GM12878 (cell line): ENCODE results near the gene WNT8A. TPM values are rescaled to one million over a fixed set of nuclear protein-coding genes. Genes with fewer than 3 reads are reported as not detected.

Experiments
- ATAC-seq: fragments of 200-7000 bp; cut with Tn5 transposase; 3 replicates; pipeline ENCODE4 v1.9.1; 2020; ENCODE audit warnings: mild to moderate bottlenecking, moderate library complexity
- BruUV-seq: library from RNA; stranded (reverse); fragments of 400-500 nt; replicated peaks from 2 replicates; lab custom pipeline; 2021; lab: Mats Ljungman, UMichigan
- CTCF ChIA-PET: fragments of 300-600 bp; sonication (Branson Sonifier 250); formaldehyde crosslinking; extraction: SDS; loops from one replicate; lab custom pipeline; 2021; ENCODE audit warnings: inconsistent platforms; lab: Yijun Ruan, JAX
- POLR2A ChIA-PET: fragments of 350-600 bp; formaldehyde crosslinking; extraction: SDS; loops from one replicate; lab custom pipeline; 2021; ENCODE audit warnings: inconsistent platforms; lab: Charles Lee
- RAD21 ChIA-PET: fragments of 300-600 bp; sonication (Branson Sonifier 250); formaldehyde crosslinking; loops from one replicate; lab custom pipeline; 2023; ENCODE audit warnings: antibody characterized with exemption; ENCODE audit not compliant: unreplicated experiment; lab: Charles Lee
- SMC1A ChIA-PET: fragments of 300-600 bp; sonication (Branson Sonifier 250); formaldehyde crosslinking; loops from one replicate; lab custom pipeline; 2023; ENCODE audit not compliant: unreplicated experiment, uncharacterized antibody; lab: Charles Lee
- DNase-seq: peaks from one replicate; pipeline ENCODE4 v3.0.0-alpha.2; 2011; ENCODE audit warnings: low read depth, low spot score
- FAIRE-seq: peaks from 3 replicates; lab custom pipeline; 2011; peaks lifted over from hg19 to GRCh38; lab: Jason Lieb, UNC
- H2AFZ ChIP-seq: 2 replicates; pipeline ENCODE4 v1.6.0; 2011; ENCODE audit warnings: low read depth, low read length, control low read depth; ENCODE audit not compliant: control insufficient read depth
- H3K27ac ChIP-seq: 2 replicates; pipeline ENCODE4 v1.5.1; 2011; ENCODE audit warnings: control low read depth; ENCODE audit not compliant: control insufficient read depth, insufficient read depth
- H3K27me3 ChIP-seq, 2 experiments: replicated peaks in 1 of 2; 2 replicates each; pipeline versions ENCODE4 v1.6.0 to v1.6.1; 2011; ENCODE audit warnings: low read length in 1 of 2; ENCODE audit not compliant: control insufficient read depth in 2 of 2, insufficient read depth in 2 of 2
- H3K36me3 ChIP-seq, 2 experiments: 2 replicates each; pipeline ENCODE4 v1.5.1; 2011; ENCODE audit warnings: low read length in 1 of 2; ENCODE audit not compliant: control insufficient read depth in 2 of 2, insufficient read depth in 2 of 2
- H3K4me1 ChIP-seq: 2 replicates; pipeline ENCODE4 v1.6.1; 2011; ENCODE audit warnings: mild to moderate bottlenecking, low read length, moderate library complexity, mixed read lengths; ENCODE audit not compliant: control insufficient read depth, insufficient read depth
- H3K4me2 ChIP-seq: 2 replicates; pipeline ENCODE4 v1.6.0; 2011; ENCODE audit warnings: control low read depth; ENCODE audit not compliant: control insufficient read depth, insufficient read depth
- H3K4me3 ChIP-seq: fragments of 200-600 bp; sonication (generic); 2 replicates; pipeline ENCODE4 v1.5.1; 2016
- H3K79me2 ChIP-seq: 2 replicates; pipeline ENCODE4 v1.6.0; 2011; ENCODE audit warnings: low read length; ENCODE audit not compliant: control insufficient read depth, insufficient read depth
- H3K9ac ChIP-seq: 2 replicates; pipeline ENCODE4 v1.8.0; 2011; ENCODE audit warnings: low read length, control low read depth, mixed read lengths; ENCODE audit not compliant: control insufficient read depth, insufficient read depth
- H3K9me3 ChIP-seq: replicated peaks from 3 replicates; pipeline ENCODE4 v1.5.1; 2011; ENCODE audit warnings: mild to moderate bottlenecking, low read length; ENCODE audit not compliant: control insufficient read depth, insufficient read depth
- H4K20me1 ChIP-seq: 2 replicates; pipeline ENCODE4 v1.6.0; 2011; ENCODE audit not compliant: control insufficient read depth, insufficient read depth
- IRF4 ChIP-seq: IDR thresholded peaks from 2 replicates; pipeline ENCODE4 v1.6.1; 2011; ENCODE audit warnings: low read depth, low read length
- NFYB ChIP-seq: IDR thresholded peaks from 2 replicates; pipeline ENCODE4 v1.6.1; 2011; ENCODE audit warnings: low read depth, mild to moderate bottlenecking, low read length, improper control_type of control experiment, moderate library complexity; ENCODE audit not compliant: insufficient read depth
- NRF1 ChIP-seq: conservative IDR thresholded peaks from 2 replicates; pipeline ENCODE4 v1.6.1; 2011; ENCODE audit warnings: mild to moderate bottlenecking, low read depth, low read length, improper control_type of control experiment
- POU2F2 ChIP-seq: IDR thresholded peaks from 3 replicates; pipeline ENCODE4 v1.6.1; 2011; ENCODE audit warnings: low read depth, mild to moderate bottlenecking, low read length, borderline replicate concordance
- STAT1 ChIP-seq: fragments of 450-650 bp; conservative IDR thresholded peaks from 2 replicates; pipeline ENCODE4 v1.6.1; 2014; ENCODE audit warnings: antibody characterized with exemption, mild to moderate bottlenecking
- WGBS: methylation state at CpG from one replicate; pipeline ENCODE4 v1.1.6; 2016; ENCODE audit warnings: low lambda C conversion rate; ENCODE audit not compliant: insufficient replicate concordance, insufficient coverage; ENCODE audit errors: missing lambda C conversion rate; 5-methylcytosine and 5-hydroxymethylcytosine counted together
- in situ Hi-C: fragments of 300-500 bp; cut with MboI; formaldehyde crosslinking; loops from 9 replicates; pipeline ENCODE4 v1.14.3; 2018; ENCODE audit warnings: mixed read lengths
- intact Hi-C: fragments of 100-400 bp; cut with micrococcal nuclease; formaldehyde crosslinking; loops from one replicate; pipeline ENCODE4 v1.14.2; 2022; ENCODE audit not compliant: unreplicated experiment
- polyA plus RNA-seq, 11 experiments: library from polyadenylated mRNA; depleted of rRNA in 4 of 11; unstranded in 6 of 11; stranded (reverse) in 5 of 11; fragments of >200 nt; fragmentation: Nextera tagmentation in 4 of 11; fragmentation: Illumina TruSeq in 1 of 11; extraction: Ambion mirVana in 4 of 11; extraction: Trizol in 1 of 11; gene quantifications; 1 replicate in 1 of 11; 2 replicates in 10 of 11; pipeline versions ENCODE4 v1.2.1 to v1.2.3, GENCODE V29; 2011 to 2016; ENCODE audit warnings: inconsistent platforms in 2 of 11, missing spikeins in 2 of 11, low read depth in 1 of 11
- total RNA-seq, 4 experiments: library from RNA; depleted of rRNA in 3 of 4; stranded (reverse); fragments of >200 nt in 3 of 4; fragmentation: Illumina TruSeq in 1 of 4; extraction: Trizol in 1 of 4; gene quantifications; 2 replicates each; pipeline versions ENCODE4 v1.2.1 to v1.2.3, GENCODE V29; 2013 to 2021
- TF ChIP-seq, protein P1 (sequence below): fragments of 450-650 bp; IDR thresholded peaks from 2 replicates; pipeline ENCODE4 v1.6.1; 2014; ENCODE audit warnings: mild to moderate bottlenecking
- TF ChIP-seq, protein P2 (sequence below): fragments of 450-650 bp; formaldehyde crosslinking; IDR thresholded peaks from 2 replicates; pipeline ENCODE4 v1.5.0; 2022; ENCODE audit warnings: mild to moderate bottlenecking, missing genetic modification characterization

The WNT8A gene
- total and polyA plus RNA-seq, 10 of the 15 experiments (the other 5 are each of a cell fraction or from before 2014, with no cell fraction given) = not detected

DNA sequence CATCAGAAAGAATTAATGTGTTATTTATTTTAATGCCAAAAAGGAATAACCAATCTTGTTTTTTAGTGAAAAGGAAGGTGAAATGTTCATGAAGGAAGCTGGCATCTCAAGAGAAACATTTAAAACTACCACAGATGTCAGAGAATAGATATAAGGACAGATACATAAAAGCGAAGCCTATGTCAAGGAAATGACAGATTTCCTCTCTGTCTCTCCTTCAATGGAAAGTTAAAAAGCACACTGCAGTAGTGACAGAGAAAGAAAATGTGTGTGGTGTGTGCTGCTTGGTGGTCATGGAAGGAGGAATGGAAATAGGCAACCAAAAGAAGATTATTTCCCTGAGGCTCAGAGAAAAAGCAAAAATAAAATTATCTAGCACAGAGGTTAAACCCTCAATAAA lies 9.2 kb downstream of the WNT8A start:
- in situ Hi-C loops (loop anchor here (25.0 kb wide), 1 partner anchor 756 kb away; no protein-coding TSS in a partner anchor), intact Hi-C loops (no loop called here)
- H3K36me3 ChIP-seq = no peaks in the 10 kb centered on the region
- no peak overlapping the region for H3K27ac ChIP-seq
- 4% methylated on average over 1 of the region's 1 CpG for whole genome bisulfite sequencing
- no TSS peak for BruUV-seq
- H3K9ac ChIP-seq = no peak overlapping the region
- ChIA-PET CTCF (interaction anchor here (0.8 kb wide), 1 partner anchor 12 kb away, joined by 3 read pairs; no protein-coding TSS in a partner anchor), POLR2A (interaction anchor here (0.7 kb wide), 1 partner anchor 15 kb away, joined by 3 read pairs; no protein-coding TSS in a partner anchor), SMC1A (interaction anchor here (0.8 to 1.1 kb wide), 3 partner anchors 10 to 462 kb away, joined by 3 to 4 read pairs (median 3); no protein-coding TSS in a partner anchor), RAD21 (no interaction called here)
- H2AFZ ChIP-seq = no peak overlapping the region
- H3K4me1 ChIP-seq = no peaks in the 10 kb centered on the region
- H3K27me3 ChIP-seq = no peaks in the 10 kb centered on the region; a peak in 1 of 4 replicates
- no peak overlapping the region for H3K4me2 ChIP-seq
- FAIRE-seq (no peak), DNase-seq (no peak), ATAC-seq (no peak)
- no peaks in the 10 kb centered on the region for H4K20me1 ChIP-seq
- TF ChIP-seq NRF1 (no peak), NFYB (no peak), STAT1 (no peak), POU2F2 (no peak), IRF4 (no peak)
- TF ChIP-seq, protein P1, sequence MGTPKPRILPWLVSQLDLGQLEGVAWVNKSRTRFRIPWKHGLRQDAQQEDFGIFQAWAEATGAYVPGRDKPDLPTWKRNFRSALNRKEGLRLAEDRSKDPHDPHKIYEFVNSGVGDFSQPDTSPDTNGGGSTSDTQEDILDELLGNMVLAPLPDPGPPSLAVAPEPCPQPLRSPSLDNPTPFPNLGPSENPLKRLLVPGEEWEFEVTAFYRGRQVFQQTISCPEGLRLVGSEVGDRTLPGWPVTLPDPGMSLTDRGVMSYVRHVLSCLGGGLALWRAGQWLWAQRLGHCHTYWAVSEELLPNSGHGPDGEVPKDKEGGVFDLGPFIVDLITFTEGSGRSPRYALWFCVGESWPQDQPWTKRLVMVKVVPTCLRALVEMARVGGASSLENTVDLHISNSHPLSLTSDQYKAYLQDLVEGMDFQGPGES = no peak
- TF ChIP-seq, protein P2, sequence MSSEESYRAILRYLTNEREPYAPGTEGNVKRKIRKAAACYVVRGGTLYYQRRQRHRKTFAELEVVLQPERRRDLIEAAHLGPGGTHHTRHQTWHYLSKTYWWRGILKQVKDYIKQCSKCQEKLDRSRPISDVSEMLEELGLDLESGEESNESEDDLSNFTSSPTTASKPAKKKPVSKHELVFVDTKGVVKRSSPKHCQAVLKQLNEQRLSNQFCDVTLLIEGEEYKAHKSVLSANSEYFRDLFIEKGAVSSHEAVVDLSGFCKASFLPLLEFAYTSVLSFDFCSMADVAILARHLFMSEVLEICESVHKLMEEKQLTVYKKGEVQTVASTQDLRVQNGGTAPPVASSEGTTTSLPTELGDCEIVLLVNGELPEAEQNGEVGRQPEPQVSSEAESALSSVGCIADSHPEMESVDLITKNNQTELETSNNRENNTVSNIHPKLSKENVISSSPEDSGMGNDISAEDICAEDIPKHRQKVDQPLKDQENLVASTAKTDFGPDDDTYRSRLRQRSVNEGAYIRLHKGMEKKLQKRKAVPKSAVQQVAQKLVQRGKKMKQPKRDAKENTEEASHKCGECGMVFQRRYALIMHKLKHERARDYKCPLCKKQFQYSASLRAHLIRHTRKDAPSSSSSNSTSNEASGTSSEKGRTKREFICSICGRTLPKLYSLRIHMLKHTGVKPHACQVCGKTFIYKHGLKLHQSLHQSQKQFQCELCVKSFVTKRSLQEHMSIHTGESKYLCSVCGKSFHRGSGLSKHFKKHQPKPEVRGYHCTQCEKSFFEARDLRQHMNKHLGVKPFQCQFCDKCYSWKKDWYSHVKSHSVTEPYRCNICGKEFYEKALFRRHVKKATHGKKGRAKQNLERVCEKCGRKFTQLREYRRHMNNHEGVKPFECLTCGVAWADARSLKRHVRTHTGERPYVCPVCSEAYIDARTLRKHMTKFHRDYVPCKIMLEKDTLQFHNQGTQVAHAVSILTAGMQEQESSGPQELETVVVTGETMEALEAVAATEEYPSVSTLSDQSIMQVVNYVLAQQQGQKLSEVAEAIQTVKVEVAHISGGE (CRISPR knock-in tag) = no peak
- no peaks in the 10 kb centered on the region for H3K9me3 ChIP-seq
- H3K4me3 ChIP-seq = no peak overlapping the region
- H3K79me2 ChIP-seq = no peaks in the 10 kb centered on the region
